OCI-LY7 (cell line): ENCODE results near the gene ARL13B. TPM values are rescaled to one million over a fixed set of nuclear protein-coding genes. Genes with fewer than 3 reads are reported as not detected.

Experiments
- BruUV-seq: library from RNA; stranded (reverse); fragments of 400-500 nt; replicated peaks from 2 replicates; lab custom pipeline; 2021; lab: Mats Ljungman, UMichigan
- CTCF ChIA-PET: fragments of 300-600 bp; sonication (Branson Sonifier 250); formaldehyde crosslinking; loops from one replicate; lab custom pipeline; 2022; ENCODE audit warnings: antibody characterized with exemption; ENCODE audit not compliant: unreplicated experiment; lab: Charles Lee
- POLR2A ChIA-PET: fragments of 300-600 bp; sonication (Branson Sonifier 250); formaldehyde crosslinking; loops from one replicate; lab custom pipeline; 2022; ENCODE audit warnings: antibody characterized with exemption; lab: Charles Lee
- DNase-seq: peaks from one replicate; pipeline ENCODE4 v3.0.0-alpha.2; 2015; ENCODE audit warnings: low spot score
- H2AFZ ChIP-seq: fragments of 200-600 bp; sonication (generic), shearing (Covaris generic); 2 replicates; pipeline ENCODE4 v1.6.1; 2014; ENCODE audit warnings: mild to moderate bottlenecking, antibody characterized with exemption, low read length, moderate library complexity
- H3K27ac ChIP-seq: fragments of 200-600 bp; sonication (generic); 2 replicates; pipeline ENCODE4 v1.5.1; 2014; ENCODE audit warnings: mixed run types, low read depth, mild to moderate bottlenecking, moderate library complexity, low read length, inconsistent platforms; ENCODE audit not compliant: poor library complexity, severe bottlenecking
- H3K36me3 ChIP-seq: fragments of 200-600 bp; sonication (generic); 2 replicates; pipeline ENCODE4 v1.6.1; 2014; ENCODE audit warnings: mild to moderate bottlenecking, antibody characterized with exemption, low read length, moderate library complexity, mixed read lengths; ENCODE audit not compliant: insufficient read depth
- H3K4me1 ChIP-seq: fragments of 200-600 bp; sonication (generic); 2 replicates; pipeline ENCODE4 v1.5.1; 2014; ENCODE audit warnings: mild to moderate bottlenecking, low read length; ENCODE audit not compliant: insufficient read depth, poor library complexity, severe bottlenecking
- H3K4me2 ChIP-seq: fragments of 200-600 bp; sonication (generic); 2 replicates; pipeline ENCODE4 v1.6.1; 2014; ENCODE audit warnings: mild to moderate bottlenecking, low read length
- H3K4me3 ChIP-seq: fragments of 200-600 bp; sonication (generic); 2 replicates; pipeline ENCODE4 v1.5.1; 2014; ENCODE audit warnings: mild to moderate bottlenecking, low read depth, low read length; ENCODE audit not compliant: poor library complexity, severe bottlenecking
- H3K79me2 ChIP-seq: fragments of 200-600 bp; sonication (generic); 2 replicates; pipeline ENCODE4 v1.6.1; 2016; ENCODE audit warnings: low read depth, mild to moderate bottlenecking, low read length, moderate library complexity, mixed read lengths; ENCODE audit not compliant: insufficient read depth
- H3K9me2 ChIP-seq: fragments of 200-600 bp; sonication (generic); 2 replicates; pipeline ENCODE4 v1.6.1; 2016; ENCODE audit warnings: mild to moderate bottlenecking, low read length, mixed read lengths; ENCODE audit not compliant: insufficient read depth
- H3K9me3 ChIP-seq: fragments of 200-600 bp; sonication (generic); 2 replicates; pipeline ENCODE4 v1.6.1; 2014; ENCODE audit warnings: mild to moderate bottlenecking, mixed run types, low read length, mixed read lengths
- H4K20me1 ChIP-seq: fragments of 200-600 bp; sonication (generic); 2 replicates; pipeline ENCODE4 v1.6.1; 2014; ENCODE audit warnings: mild to moderate bottlenecking, antibody characterized with exemption, low read length, moderate library complexity, mixed read lengths; ENCODE audit not compliant: insufficient read depth
- EZH2phosphoT487 ChIP-seq: fragments of 200-600 bp; sonication (generic); IDR thresholded peaks from 2 replicates; pipeline ENCODE4 v1.6.1; 2018; ENCODE audit warnings: low read depth, borderline replicate concordance, mild to moderate bottlenecking, mixed run types, antibody characterized with exemption, low read length, moderate library complexity, mixed read lengths
- intact Hi-C: fragments of 100-400 bp; cut with micrococcal nuclease; formaldehyde crosslinking; loops from one replicate; pipeline ENCODE4 v1.10.0; 2022; ENCODE audit not compliant: unreplicated experiment
- total RNA-seq, 2 experiments: library from RNA; depleted of rRNA in 1 of 2; stranded (reverse); fragments of >200 nt in 1 of 2; shearing (Covaris generic) in 1 of 2; gene quantifications; 2 replicates each; pipeline ENCODE4 v1.2.3, GENCODE V29; 2014 to 2022
- TF ChIP-seq, protein P1 (sequence below): fragments of 200-600 bp; sonication (generic); conservative IDR thresholded peaks from 2 replicates; pipeline ENCODE4 v1.5.1; 2014; ENCODE audit warnings: mild to moderate bottlenecking, antibody characterized with exemption, low read length, moderate library complexity, mixed read lengths

The ARL13B gene
- total RNA-seq, 2 experiments from 2014 or later, result 5.4 to 12.0 TPM

- H3K36me3 ChIP-seq, result no peaks in the 10 kb centered on the region
- H3K4me2 ChIP-seq, result no peak overlapping the region
- H3K27ac ChIP-seq, result no peak overlapping the region
- intact Hi-C loops, result no loop called here
- H3K4me1 ChIP-seq, result no peaks in the 10 kb centered on the region
- ChIA-PET CTCF (no interaction called here), POLR2A (interaction anchor here (0.7 to 1.5 kb wide), 7 partner anchors 8 to 353 kb away, joined by 3 to 6 read pairs (median 4); no protein-coding TSS in a partner anchor)
- BruUV-seq, result no TSS peak
- TF ChIP-seq, protein P1, sequence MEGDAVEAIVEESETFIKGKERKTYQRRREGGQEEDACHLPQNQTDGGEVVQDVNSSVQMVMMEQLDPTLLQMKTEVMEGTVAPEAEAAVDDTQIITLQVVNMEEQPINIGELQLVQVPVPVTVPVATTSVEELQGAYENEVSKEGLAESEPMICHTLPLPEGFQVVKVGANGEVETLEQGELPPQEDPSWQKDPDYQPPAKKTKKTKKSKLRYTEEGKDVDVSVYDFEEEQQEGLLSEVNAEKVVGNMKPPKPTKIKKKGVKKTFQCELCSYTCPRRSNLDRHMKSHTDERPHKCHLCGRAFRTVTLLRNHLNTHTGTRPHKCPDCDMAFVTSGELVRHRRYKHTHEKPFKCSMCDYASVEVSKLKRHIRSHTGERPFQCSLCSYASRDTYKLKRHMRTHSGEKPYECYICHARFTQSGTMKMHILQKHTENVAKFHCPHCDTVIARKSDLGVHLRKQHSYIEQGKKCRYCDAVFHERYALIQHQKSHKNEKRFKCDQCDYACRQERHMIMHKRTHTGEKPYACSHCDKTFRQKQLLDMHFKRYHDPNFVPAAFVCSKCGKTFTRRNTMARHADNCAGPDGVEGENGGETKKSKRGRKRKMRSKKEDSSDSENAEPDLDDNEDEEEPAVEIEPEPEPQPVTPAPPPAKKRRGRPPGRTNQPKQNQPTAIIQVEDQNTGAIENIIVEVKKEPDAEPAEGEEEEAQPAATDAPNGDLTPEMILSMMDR, result no peak
- TF ChIP-seq EZH2phosphoT487, result no peak
- no peaks in the 10 kb centered on the region for H4K20me1 ChIP-seq
- H3K9me3 ChIP-seq, result no peaks in the 10 kb centered on the region
- no peaks in the 10 kb centered on the region for H3K9me2 ChIP-seq
- no peak overlapping the region for H2AFZ ChIP-seq
- DNase-seq, result no peak
- 0 out of 2 replicates have a peak, but pooled peaks cover 3% of the 10 kb centered on the region for H3K79me2 ChIP-seq
- H3K4me3 ChIP-seq, result no peak overlapping the region
These were observed 8.8 kb downstream of the ARL13B start for GRCh38 chr3:93988764-93989163.

- H3K9me3 ChIP-seq, result no peaks in the 10 kb centered on the region
- no peak overlapping the region for H3K4me2 ChIP-seq
- no peaks in the 10 kb centered on the region for H3K9me2 ChIP-seq
- intact Hi-C loops, result no loop called here
- no peak overlapping the region for H3K27ac ChIP-seq
- ChIA-PET POLR2A (interaction anchor here (0.7 to 1.5 kb wide), 7 partner anchors 8 to 352 kb away, joined by 3 to 6 read pairs (median 3); no protein-coding TSS in a partner anchor), CTCF (no interaction called here)
- 0 out of 2 replicates have a peak, but pooled peaks cover 3% of the 10 kb centered on the region for H3K79me2 ChIP-seq
- no peak overlapping the region for H2AFZ ChIP-seq
- no peaks in the 10 kb centered on the region for H3K36me3 ChIP-seq
- no peak for TF ChIP-seq EZH2phosphoT487
- TF ChIP-seq, protein P1, result no peak
- no TSS peak for BruUV-seq
- no peak for DNase-seq
- H3K4me1 ChIP-seq, result no peaks in the 10 kb centered on the region
- H4K20me1 ChIP-seq, result no peaks in the 10 kb centered on the region
- no peak overlapping the region for H3K4me3 ChIP-seq
These were observed 9.3 kb downstream of the ARL13B start for GRCh38 chr3:93989241-93989640.

GRCh38 chr3:93991631-93992030 lies 11.7 kb downstream of the ARL13B start:
- Histone ChIP-seq H4K20me1 (no peaks in the 10 kb centered on the region), H3K4me1 (no peaks in the 10 kb centered on the region), H3K79me2 (no peaks in the 10 kb centered on the region), H2AFZ (no peak overlapping the region), H3K4me3 (no peak overlapping the region), H3K9me3 (no peaks in the 10 kb centered on the region), H3K4me2 (no peak overlapping the region), H3K36me3 (no peaks in the 10 kb centered on the region), H3K27ac (no peak overlapping the region), H3K9me2 (no peaks in the 10 kb centered on the region)
- no TSS peak for BruUV-seq
- DNase-seq, result no peak
- ChIA-PET POLR2A (interaction anchor here (1.0 kb wide), 1 partner anchor 18 kb away, joined by 3 read pairs; the partner anchor contains the start of gene PROS1), CTCF (no interaction called here)
- no peak for TF ChIP-seq EZH2phosphoT487
- TF ChIP-seq, protein P1, result no peak
- intact Hi-C loops, result no loop called here
